SK-N-SH treated with all-trans-retinoic acid at 6 μM for 48 hours (cell line): Measurements from ENCODE around the gene SYT6.

Experiments
- ATAC-seq: fragments of 200-7000 bp; cut with Tn5 transposase; 3 replicates; pipeline ENCODE4 v1.9.1; 2020; ENCODE audit warnings: mild to moderate bottlenecking, moderate library complexity
- ARNTL ChIP-seq: fragments of 450-650 bp; formaldehyde crosslinking; IDR thresholded peaks from 2 replicates; pipeline ENCODE4 v1.5.0; 2020; ENCODE audit warnings: low read depth, mild to moderate bottlenecking, moderate library complexity, borderline replicate concordance
- BACH2 ChIP-seq: fragments of 250-450 bp; sonication (Bioruptor Pico); IDR thresholded peaks from 2 replicates; pipeline ENCODE4 v1.9.0; 2021; ENCODE audit warnings: mild to moderate bottlenecking, borderline replicate concordance
- CSDC2 ChIP-seq: fragments of 250-450 bp; sonication (Bioruptor Pico); IDR thresholded peaks from 2 replicates; pipeline ENCODE4 v1.5.0; 2020; ENCODE audit warnings: mild to moderate bottlenecking, moderate library complexity
- ISL1 ChIP-seq: fragments of 250-450 bp; sonication (Bioruptor Pico); IDR thresholded peaks from 2 replicates; pipeline ENCODE4 v2.1.2; 2022; ENCODE audit warnings: mild to moderate bottlenecking, moderate library complexity
- OSR1 ChIP-seq: fragments of 250-450 bp; sonication (Bioruptor Pico); IDR thresholded peaks from 2 replicates; pipeline ENCODE4 v1.8.0; 2022; ENCODE audit warnings: moderate library complexity, mild to moderate bottlenecking, inconsistent platforms
- PPARA ChIP-seq: fragments of 250-450 bp; sonication (Bioruptor Pico); IDR thresholded peaks from 2 replicates; pipeline ENCODE4 v1.5.0; 2020; ENCODE audit warnings: mild to moderate bottlenecking, borderline replicate concordance
- RARB ChIP-seq: fragments of 250-450 bp; sonication (Bioruptor Pico); IDR thresholded peaks from 2 replicates; pipeline ENCODE4 v1.8.0; 2021; ENCODE audit warnings: mild to moderate bottlenecking, moderate library complexity
- SNAI2 ChIP-seq: fragments of 250-450 bp; sonication (Bioruptor Pico); IDR thresholded peaks from 2 replicates; pipeline ENCODE4 v1.5.0; 2020; ENCODE audit warnings: mild to moderate bottlenecking, moderate library complexity
- TCF4 ChIP-seq: fragments of 250-450 bp; sonication (Bioruptor Pico); IDR thresholded peaks from 2 replicates; pipeline ENCODE4 v1.8.0; 2021; ENCODE audit warnings: mild to moderate bottlenecking, moderate library complexity, borderline replicate concordance
- TOX ChIP-seq: fragments of 250-450 bp; sonication (Bioruptor Pico); IDR thresholded peaks from 2 replicates; pipeline ENCODE4 v1.8.0; 2021; ENCODE audit warnings: mild to moderate bottlenecking, moderate library complexity, borderline replicate concordance
- ZC3H10 ChIP-seq: fragments of 250-450 bp; sonication (Bioruptor Pico); IDR thresholded peaks from 2 replicates; pipeline ENCODE4 v1.5.1; 2021; ENCODE audit warnings: mild to moderate bottlenecking, moderate library complexity
- ZFP3 ChIP-seq: fragments of 250-450 bp; sonication (Bioruptor Pico); IDR thresholded peaks from 2 replicates; pipeline ENCODE4 v1.5.0; 2020; ENCODE audit warnings: mild to moderate bottlenecking, moderate library complexity
- ZFP30 ChIP-seq: fragments of 450-650 bp; formaldehyde crosslinking; IDR thresholded peaks from 2 replicates; pipeline ENCODE4 v1.5.0; 2022; ENCODE audit warnings: mild to moderate bottlenecking, moderate library complexity
- ZNF565 ChIP-seq: fragments of 450-650 bp; formaldehyde crosslinking; conservative IDR thresholded peaks from 2 replicates; pipeline ENCODE4 v1.5.0; 2020; ENCODE audit warnings: low read depth, mild to moderate bottlenecking, moderate library complexity
- ZNF70 ChIP-seq: fragments of 450-650 bp; formaldehyde crosslinking; IDR thresholded peaks from 2 replicates; pipeline ENCODE4 v1.5.0; 2020; ENCODE audit warnings: mild to moderate bottlenecking, moderate library complexity
- TF ChIP-seq, protein P1 (sequence below): fragments of 250-450 bp; sonication (Bioruptor Pico); IDR thresholded peaks from 2 replicates; pipeline ENCODE4 v1.5.0; 2020; ENCODE audit warnings: mild to moderate bottlenecking, moderate library complexity
- TF ChIP-seq, protein P2 (sequence below): fragments of 250-450 bp; sonication (Bioruptor Pico); IDR thresholded peaks from 2 replicates; pipeline ENCODE4 v1.8.0; 2020; ENCODE audit warnings: mild to moderate bottlenecking, moderate library complexity, borderline replicate concordance
- TF ChIP-seq, protein P3 (sequence below): fragments of 250-450 bp; sonication (Bioruptor Pico); IDR thresholded peaks from 2 replicates; pipeline ENCODE4 v1.5.1; 2021; ENCODE audit warnings: mild to moderate bottlenecking, moderate library complexity

Gene SYT6

DNA sequence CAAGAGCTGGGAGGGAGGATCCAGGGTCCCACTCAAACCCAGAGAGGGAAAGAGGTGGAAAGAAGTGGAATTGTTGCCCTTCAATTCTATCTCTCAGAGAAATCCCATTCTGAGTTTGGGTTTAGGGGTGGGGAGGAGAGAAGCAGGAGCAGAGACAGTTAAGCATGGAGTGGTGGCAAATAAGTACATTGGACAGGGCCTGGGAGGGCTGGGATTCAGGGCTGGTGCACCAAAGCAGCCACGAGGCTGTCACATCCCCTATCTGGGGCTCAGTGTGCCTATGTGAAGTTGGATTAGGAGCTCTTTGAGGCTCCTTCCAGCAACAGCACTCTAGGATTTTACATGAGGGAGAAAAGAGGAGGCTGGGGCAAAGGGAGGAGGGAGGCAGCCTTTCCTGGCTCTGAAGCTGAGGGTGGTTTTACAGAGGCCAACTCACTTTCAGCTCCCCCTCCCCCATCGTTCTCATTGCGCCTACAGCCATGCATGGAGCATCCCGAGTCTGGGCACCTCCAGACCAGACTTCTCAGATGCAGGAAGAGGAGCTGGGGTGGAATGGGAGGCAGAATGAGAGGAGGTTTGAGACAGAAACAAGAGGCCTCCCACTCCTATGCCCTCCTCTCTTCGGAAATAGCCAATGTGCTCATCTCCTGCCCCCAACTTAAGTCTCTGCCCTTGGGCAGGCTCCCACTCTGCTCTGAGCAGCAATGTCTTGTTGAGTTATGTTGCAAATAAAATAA lies 3.0 kb upstream of the SYT6 start:
- TF ChIP-seq ARNTL (CRISPR knock-in tag) (no peak), ZC3H10 (CRISPR knock-in tag) (no peak), ZNF565 (no peak)
- no peak for ATAC-seq

DNA sequence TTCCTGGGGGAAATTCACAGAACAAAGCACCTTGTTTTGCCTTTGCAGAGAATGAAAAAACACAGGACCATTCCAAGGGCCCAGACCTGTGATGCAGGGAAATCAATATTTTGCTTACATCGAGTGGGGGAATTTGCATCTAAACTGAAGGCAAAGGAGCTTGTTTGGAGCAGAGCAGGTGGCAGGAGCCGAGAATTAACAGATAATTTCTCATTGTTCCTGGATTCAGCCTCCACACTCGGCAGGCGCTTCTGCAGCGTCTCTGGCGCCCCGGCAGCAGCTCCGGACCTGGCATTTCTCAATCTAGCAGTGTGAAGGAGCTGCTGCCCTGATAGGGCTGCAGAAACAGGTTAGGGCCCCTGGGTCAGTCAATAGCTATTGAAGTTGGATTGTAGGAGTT lies 2.0 kb upstream of the SYT6 start:
- no peak for ATAC-seq
- TF ChIP-seq TOX (CRISPR knock-in tag) = no peak
- no peak for TF ChIP-seq SNAI2 (CRISPR knock-in tag)
- TF ChIP-seq ZFP3 (CRISPR knock-in tag) = no peak
- TF ChIP-seq, protein P1, sequence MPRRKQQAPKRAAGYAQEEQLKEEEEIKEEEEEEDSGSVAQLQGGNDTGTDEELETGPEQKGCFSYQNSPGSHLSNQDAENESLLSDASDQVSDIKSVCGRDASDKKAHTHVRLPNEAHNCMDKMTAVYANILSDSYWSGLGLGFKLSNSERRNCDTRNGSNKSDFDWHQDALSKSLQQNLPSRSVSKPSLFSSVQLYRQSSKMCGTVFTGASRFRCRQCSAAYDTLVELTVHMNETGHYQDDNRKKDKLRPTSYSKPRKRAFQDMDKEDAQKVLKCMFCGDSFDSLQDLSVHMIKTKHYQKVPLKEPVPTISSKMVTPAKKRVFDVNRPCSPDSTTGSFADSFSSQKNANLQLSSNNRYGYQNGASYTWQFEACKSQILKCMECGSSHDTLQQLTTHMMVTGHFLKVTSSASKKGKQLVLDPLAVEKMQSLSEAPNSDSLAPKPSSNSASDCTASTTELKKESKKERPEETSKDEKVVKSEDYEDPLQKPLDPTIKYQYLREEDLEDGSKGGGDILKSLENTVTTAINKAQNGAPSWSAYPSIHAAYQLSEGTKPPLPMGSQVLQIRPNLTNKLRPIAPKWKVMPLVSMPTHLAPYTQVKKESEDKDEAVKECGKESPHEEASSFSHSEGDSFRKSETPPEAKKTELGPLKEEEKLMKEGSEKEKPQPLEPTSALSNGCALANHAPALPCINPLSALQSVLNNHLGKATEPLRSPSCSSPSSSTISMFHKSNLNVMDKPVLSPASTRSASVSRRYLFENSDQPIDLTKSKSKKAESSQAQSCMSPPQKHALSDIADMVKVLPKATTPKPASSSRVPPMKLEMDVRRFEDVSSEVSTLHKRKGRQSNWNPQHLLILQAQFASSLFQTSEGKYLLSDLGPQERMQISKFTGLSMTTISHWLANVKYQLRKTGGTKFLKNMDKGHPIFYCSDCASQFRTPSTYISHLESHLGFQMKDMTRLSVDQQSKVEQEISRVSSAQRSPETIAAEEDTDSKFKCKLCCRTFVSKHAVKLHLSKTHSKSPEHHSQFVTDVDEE (CRISPR knock-in tag) = no peak
- TF ChIP-seq TCF4 (CRISPR knock-in tag) = no peak
- TF ChIP-seq, all 23 proteins: peak for 0

DNA sequence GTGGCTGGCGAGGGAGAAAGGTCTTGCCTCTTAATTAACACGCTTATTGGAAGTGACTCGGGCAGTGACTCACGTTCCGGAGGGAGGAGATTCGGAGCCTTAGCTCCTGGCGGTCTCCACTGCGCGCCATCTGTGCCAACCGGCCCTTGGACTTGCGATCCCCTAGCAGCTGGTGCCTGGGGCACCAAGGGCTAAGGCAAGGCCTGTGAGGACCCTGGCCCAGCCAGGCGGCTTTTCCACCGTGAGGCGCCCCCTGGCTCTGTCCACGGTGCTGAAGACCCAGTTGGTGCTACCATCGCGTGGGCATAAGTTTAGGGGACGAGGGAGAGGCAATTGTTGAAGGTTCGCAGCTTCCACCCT lies 1.3 kb upstream of the SYT6 start:
- TF ChIP-seq ZC3H10 (CRISPR knock-in tag) (no peak), CSDC2 (CRISPR knock-in tag) (no peak), SNAI2 (CRISPR knock-in tag) (no peak), ZFP30 (CRISPR knock-in tag) (no peak), OSR1 (CRISPR knock-in tag) (no peak), RARB (no peak), ISL1 (CRISPR knock-in tag) (no peak), TOX (CRISPR knock-in tag) (no peak), ZNF565 (no peak), TCF4 (CRISPR knock-in tag) (no peak)
- TF ChIP-seq, protein P1 (CRISPR knock-in tag) = no peak
- TF ChIP-seq, all 23 proteins: peak for 0
- peak; percentile 91 for ATAC-seq

DNA sequence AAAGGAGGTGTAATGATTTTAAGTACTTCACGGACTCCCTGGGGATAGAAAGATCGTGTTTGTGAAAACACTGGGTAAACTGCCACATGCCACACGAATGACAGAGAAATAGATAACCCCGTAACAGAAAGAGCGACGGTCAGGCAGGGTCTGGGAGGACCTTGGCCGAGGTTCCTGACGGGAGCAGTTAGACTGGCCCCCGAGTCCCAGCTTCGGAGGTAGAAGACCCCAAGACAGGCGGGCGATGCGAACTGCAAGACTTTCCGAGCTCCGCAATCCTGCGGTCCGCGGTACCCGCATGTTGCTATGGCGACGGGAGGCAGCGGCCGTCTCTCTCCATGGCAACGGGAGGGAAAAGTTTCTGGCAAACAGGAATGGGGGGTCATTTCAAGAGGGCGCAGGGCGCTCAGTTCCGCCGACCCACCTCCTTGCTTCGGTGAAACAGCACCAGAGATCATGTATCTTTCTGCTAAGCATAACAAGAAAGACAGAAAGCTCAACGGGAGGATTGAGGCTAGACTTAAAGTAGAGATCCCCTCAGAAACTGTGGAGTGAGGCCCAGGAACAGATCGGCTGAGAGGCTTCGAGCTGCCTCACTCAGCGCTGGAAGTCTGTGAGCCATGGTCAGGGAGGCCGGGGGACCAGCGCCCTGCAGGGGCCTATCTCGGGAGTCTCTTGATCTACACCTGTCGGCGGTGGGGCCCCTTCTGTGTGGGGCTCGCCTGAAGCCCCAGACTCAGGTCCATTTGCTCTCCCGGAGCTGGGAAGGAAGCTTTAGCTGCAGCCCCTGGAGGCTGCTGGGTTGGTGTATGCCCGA lies 685 bp upstream of the SYT6 start:
- TF ChIP-seq BACH2 (CRISPR knock-in tag) = no peak
- no peak for TF ChIP-seq ZNF70 (CRISPR knock-in tag)
- TF ChIP-seq ZFP30 (CRISPR knock-in tag) = no peak
- TF ChIP-seq, protein P2, sequence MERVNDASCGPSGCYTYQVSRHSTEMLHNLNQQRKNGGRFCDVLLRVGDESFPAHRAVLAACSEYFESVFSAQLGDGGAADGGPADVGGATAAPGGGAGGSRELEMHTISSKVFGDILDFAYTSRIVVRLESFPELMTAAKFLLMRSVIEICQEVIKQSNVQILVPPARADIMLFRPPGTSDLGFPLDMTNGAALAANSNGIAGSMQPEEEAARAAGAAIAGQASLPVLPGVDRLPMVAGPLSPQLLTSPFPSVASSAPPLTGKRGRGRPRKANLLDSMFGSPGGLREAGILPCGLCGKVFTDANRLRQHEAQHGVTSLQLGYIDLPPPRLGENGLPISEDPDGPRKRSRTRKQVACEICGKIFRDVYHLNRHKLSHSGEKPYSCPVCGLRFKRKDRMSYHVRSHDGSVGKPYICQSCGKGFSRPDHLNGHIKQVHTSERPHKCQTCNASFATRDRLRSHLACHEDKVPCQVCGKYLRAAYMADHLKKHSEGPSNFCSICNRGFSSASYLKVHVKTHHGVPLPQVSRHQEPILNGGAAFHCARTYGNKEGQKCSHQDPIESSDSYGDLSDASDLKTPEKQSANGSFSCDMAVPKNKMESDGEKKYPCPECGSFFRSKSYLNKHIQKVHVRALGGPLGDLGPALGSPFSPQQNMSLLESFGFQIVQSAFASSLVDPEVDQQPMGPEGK (CRISPR knock-in tag) = no peak
- no peak for TF ChIP-seq PPARA (CRISPR knock-in tag)
- TF ChIP-seq, protein P3, sequence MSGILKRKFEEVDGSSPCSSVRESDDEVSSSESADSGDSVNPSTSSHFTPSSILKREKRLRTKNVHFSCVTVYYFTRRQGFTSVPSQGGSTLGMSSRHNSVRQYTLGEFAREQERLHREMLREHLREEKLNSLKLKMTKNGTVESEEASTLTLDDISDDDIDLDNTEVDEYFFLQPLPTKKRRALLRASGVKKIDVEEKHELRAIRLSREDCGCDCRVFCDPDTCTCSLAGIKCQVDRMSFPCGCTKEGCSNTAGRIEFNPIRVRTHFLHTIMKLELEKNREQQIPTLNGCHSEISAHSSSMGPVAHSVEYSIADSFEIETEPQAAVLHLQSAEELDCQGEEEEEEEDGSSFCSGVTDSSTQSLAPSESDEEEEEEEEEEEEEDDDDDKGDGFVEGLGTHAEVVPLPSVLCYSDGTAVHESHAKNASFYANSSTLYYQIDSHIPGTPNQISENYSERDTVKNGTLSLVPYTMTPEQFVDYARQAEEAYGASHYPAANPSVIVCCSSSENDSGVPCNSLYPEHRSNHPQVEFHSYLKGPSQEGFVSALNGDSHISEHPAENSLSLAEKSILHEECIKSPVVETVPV = no peak
- no peak for TF ChIP-seq ISL1 (CRISPR knock-in tag)
- no peak for TF ChIP-seq ARNTL (CRISPR knock-in tag)
- TF ChIP-seq TOX (CRISPR knock-in tag) = no peak
- TF ChIP-seq ZFP3 (CRISPR knock-in tag) = no peak
- ATAC-seq = peak; percentile 65
